GM18858 (cell line): ENCODE data around the gene AADACL4.
"Not testable (repeated sequence)": the region's sequence is repeated elsewhere in the genome, so short reads cannot be mapped to it uniquely, and the experiment has no call there.

Experiments used
- ATAC-seq: cut with Tn5 transposase; IDR thresholded peaks from one replicate; pipeline ENCODE4 v1.9.1; 2021; ENCODE audit not compliant: unreplicated experiment

The AADACL4 gene

GRCh38 chr1:12629511-12629956 lies 14.4 kb upstream of the AADACL4 start:
- no peak for ATAC-seq

GRCh38 chr1:12629985-12630760 lies 13.7 kb upstream of the AADACL4 start:
- ATAC-seq: no peak

DNA sequence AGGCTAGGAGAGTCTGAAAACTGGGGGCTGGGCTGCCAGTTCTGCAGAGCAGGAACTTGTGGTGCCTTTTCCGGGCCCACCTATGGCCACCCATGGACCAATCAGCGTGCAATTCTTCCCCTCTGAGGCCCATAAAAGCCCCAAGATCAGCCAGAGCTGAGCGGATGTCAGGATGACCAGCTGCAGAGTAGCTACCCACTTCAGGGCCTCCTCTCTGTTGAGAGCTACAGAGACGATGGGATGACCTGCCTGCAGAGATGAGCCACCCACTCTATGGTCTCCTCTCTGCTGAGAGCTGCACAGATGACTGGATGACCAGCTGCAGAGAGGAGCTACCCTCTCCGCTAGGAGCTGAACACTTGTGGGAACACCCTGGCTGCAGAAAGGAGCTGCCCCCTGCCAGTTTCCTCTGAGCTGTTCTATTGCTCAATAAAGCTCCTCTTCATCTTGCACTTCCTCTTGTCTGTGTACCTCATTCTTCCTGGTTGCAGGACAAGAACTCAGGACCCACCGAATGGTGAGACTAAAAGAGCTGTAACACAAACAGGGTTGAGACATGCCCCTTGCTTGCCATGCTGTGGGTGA lies 12.8 kb upstream of the AADACL4 start:
- no peak for ATAC-seq

- no peak for ATAC-seq
Measured at GRCh38 chr1:12631571-12631970, 12.3 kb upstream of the AADACL4 start.

GRCh38 chr1:12634156-12634555 lies 9.7 kb upstream of the AADACL4 start:
- ATAC-seq: no peak

DNA sequence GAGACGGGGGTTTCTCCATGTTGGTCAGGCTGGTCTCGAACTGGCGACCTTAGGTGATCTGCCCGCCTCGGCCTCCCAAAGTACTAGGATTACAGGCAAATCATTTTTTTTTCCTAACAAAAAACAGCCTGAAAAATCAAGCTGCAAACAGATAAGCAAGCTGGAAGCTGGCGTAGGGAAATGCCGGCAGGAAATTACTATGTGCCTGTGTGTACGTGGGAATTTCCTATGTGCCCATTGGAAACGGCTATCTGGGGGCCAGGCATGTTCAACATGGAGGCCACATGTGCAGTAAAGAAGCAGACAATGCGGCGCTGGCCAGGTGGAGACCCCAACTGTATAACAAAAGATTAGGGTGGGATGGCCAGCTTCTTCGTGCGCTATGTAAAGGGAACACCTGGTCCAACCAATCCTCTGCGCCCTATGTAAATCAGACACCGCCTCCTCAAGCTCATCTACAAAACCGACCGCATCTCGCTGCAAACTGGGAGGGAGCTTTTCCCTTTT lies 9.1 kb upstream of the AADACL4 start:
- ATAC-seq: no peak

GRCh38 chr1:12636098-12636950 lies 7.6 kb upstream of the AADACL4 start:
- no peak for ATAC-seq

GRCh38 chr1:12637693-12638092 lies 6.2 kb upstream of the AADACL4 start:
- no peak for ATAC-seq

GRCh38 chr1:12640237-12640957 lies 3.5 kb upstream of the AADACL4 start:
- no peak for ATAC-seq

GRCh38 chr1:12640958-12641272 lies 3.0 kb upstream of the AADACL4 start:
- no peak for ATAC-seq

DNA sequence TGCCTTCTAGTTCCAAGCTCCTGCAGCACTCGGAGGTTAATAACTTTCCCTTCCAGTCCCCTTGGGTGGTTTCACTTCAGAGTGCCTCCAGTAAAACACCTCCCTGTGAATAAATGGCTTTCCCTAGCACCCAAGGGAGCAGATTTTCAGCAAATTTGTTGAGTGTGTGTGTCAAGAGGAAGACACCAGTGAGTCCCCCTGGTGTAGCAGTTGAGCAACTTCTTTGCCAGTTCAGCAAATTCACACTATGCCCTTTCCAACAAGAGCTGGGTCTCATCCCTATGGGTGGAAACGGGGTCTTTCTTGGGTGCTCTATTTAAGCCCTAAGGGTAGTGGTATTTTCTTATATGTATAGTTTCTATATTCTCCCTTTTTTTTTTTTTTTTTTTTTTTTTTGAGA lies 806 bp upstream of the AADACL4 start:
- no peak for ATAC-seq

DNA sequence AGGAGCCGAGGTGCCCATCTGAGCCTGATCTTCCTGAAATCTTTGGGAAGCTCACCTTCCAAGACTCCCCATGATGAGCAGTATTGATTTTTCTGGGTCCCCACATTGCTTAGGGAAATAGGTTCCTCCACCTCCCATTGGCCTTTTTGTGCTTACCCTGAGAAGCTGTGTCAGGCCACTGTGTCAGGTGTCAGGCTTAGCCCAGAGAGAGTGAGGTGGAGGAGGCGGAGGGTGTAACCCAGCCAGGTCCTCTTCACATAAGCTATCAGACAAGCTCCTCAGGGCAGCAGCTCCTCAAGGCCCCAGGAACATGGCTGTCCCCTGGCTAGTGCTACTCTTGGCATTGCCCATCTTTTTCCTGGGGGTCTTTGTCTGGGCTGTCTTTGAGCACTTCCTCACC lies 352 bp downstream of the AADACL4 start:
- no peak for ATAC-seq

- ATAC-seq: no peak
Measured at GRCh38 chr1:12644829-12645228, 944 bp downstream of the AADACL4 start.

GRCh38 chr1:12645401-12645800 lies 1.5 kb downstream of the AADACL4 start:
- ATAC-seq: not testable (repeated sequence)

DNA sequence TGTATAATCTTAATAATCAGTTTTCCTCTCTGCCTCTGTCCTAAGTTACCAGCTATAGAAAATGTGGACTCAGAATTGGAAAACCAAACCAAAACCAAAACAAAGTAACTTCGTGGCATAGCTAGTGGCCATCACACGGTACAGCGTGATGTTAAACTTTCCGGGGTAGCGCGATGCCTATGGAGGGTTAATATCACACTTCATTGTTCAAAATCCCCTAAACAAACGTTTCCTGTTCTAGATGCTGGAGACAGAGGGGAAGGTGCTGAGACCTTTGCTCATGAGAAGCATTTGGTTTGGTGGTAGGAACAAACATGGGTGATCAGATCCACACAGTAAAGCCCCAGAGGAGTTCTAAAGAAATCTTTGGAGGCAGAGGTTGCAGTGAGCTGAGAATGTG lies 4.9 kb downstream of the AADACL4 start:
- no peak for ATAC-seq

DNA sequence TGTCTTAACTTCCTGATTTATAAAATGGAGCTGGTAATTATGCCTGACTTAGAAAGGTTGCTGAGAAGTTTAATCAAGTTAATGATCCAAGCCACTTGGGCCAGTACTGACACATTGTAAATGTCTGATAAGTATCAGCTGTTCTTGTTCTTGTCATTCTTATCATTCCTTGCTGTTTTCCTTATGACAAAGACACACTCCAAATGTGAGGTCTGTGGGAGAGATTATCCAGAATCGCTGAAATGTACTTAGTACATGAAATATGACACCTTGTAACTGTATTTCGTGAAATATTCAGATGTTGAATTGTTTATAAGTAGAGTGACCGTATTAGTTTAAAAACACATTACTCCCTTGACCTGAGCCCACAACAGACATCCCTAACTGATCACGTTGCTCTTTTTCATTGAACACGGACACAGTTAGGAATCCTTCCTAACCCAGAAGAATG lies 6.1 kb downstream of the AADACL4 start:
- ATAC-seq: no peak

- ATAC-seq: no peak
Measured at GRCh38 chr1:12654004-12654567, 10.2 kb downstream of the AADACL4 start.

DNA sequence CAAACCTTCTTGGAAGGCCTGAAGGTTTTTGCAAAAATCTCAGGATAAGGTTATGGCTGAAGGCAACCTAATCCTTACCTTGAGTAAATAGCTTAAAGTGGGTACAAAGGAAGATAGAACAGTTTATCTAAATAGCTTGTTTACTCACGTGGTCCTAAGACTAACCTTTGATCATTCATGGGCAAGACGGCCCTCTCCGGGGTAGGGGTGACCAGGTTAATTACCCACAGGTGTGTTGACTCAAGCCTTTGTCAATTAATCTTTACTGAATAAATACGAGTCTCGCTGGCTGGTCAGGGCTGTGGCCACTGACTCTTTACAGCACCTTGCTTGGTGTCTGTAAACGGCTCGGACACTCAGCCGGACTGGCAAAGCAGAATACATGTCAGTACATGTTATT lies 10.8 kb downstream of the AADACL4 start:
- no peak for ATAC-seq

GRCh38 chr1:12656575-12656974 lies 12.7 kb downstream of the AADACL4 start:
- no peak for ATAC-seq

- no peak for ATAC-seq
Measured at GRCh38 chr1:12657060-12657884, 13.4 kb downstream of the AADACL4 start.
